GM18511 (cell line): ENCODE measurements around the gene BPHL.
"Not testable (repeated sequence)": the region's sequence is repeated elsewhere in the genome, so short reads cannot be mapped to it uniquely, and the experiment has no call there.

Experiments
- ATAC-seq: cut with Tn5 transposase; IDR thresholded peaks from one replicate; pipeline ENCODE4 v1.9.1; 2021; ENCODE audit warnings: mild to moderate bottlenecking, moderate library complexity; ENCODE audit not compliant: unreplicated experiment

The BPHL gene

GRCh38 chr6:3176562-3177355 is 58.2 kb downstream of the BPHL start:
- no peak for ATAC-seq

GRCh38 chr6:3178666-3179065 is 60.2 kb downstream of the BPHL start:
- not testable (repeated sequence) for ATAC-seq

- ATAC-seq, result not testable (repeated sequence)
Observed at GRCh38 chr6:3179945-3180344, 61.4 kb downstream of the BPHL start.

- ATAC-seq, result no peak
Observed at GRCh38 chr6:3181105-3181504, 62.6 kb downstream of the BPHL start.

- ATAC-seq, result no peak
Observed at GRCh38 chr6:3183066-3183465, 64.6 kb downstream of the BPHL start.

GRCh38 chr6:3186974-3187382 is 68.5 kb downstream of the BPHL start:
- no peak for ATAC-seq

GRCh38 chr6:3188262-3188661 is 69.8 kb downstream of the BPHL start:
- ATAC-seq, result no peak

- ATAC-seq, result not testable (repeated sequence)
Observed at GRCh38 chr6:3189192-3189591, 70.7 kb downstream of the BPHL start.

GRCh38 chr6:3190056-3190455 is 71.5 kb downstream of the BPHL start:
- no peak for ATAC-seq

- no peak for ATAC-seq
Observed at GRCh38 chr6:3190779-3191178, 72.3 kb downstream of the BPHL start.

GRCh38 chr6:3193102-3193849 is 74.8 kb downstream of the BPHL start:
- no peak for ATAC-seq

GRCh38 chr6:3194535-3195419 is 76.3 kb downstream of the BPHL start:
- no peak for ATAC-seq

- ATAC-seq, result no peak
Observed at GRCh38 chr6:3195420-3195694, 76.8 kb downstream of the BPHL start.

- no peak for ATAC-seq
Observed at GRCh38 chr6:3195695-3196497, 77.4 kb downstream of the BPHL start.

GRCh38 chr6:3196770-3197169 is 78.3 kb downstream of the BPHL start:
- ATAC-seq, result no peak

GRCh38 chr6:3197734-3198133 is 79.2 kb downstream of the BPHL start:
- not testable (repeated sequence) for ATAC-seq

- no peak for ATAC-seq
Observed at GRCh38 chr6:3199382-3199781, 80.9 kb downstream of the BPHL start.

- ATAC-seq, result no peak
Observed at GRCh38 chr6:3200682-3201081, 82.2 kb downstream of the BPHL start.

GRCh38 chr6:3201388-3201787 is 82.9 kb downstream of the BPHL start:
- no peak for ATAC-seq
